Thoracic aorta (tissue), 2 donors: ENCODE data around the gene BICRA. TPM values are rescaled to one million over a fixed set of nuclear protein-coding genes. Genes with fewer than 3 reads are reported as not detected.

Source experiments
- ATAC-seq: fragments of 150-250 bp; one replicate; pipeline ENCODE4 v1.8.0; 2017; ENCODE audit warnings: low read depth; ENCODE audit not compliant: insufficient number of reproducible peaks, low FRiP score
- DNase-seq: peaks from one replicate; pipeline ENCODE4 v3.0.0-alpha.2; 2020; ENCODE audit warnings: low spot score
- H3K27ac ChIP-seq, 2 donors: fragments of 200-600 bp; sonication (generic); 1 replicate in 1 of 2; 2 replicates in 1 of 2; pipeline ENCODE4 v1.5.1; 2016; ENCODE audit warnings: mild to moderate bottlenecking in 2 of 2, moderate library complexity in 2 of 2
- H3K27me3 ChIP-seq: fragments of 200-600 bp; sonication (generic); replicated peaks from 2 replicates; pipeline ENCODE4 v1.6.0; 2016; ENCODE audit warnings: mild to moderate bottlenecking; ENCODE audit not compliant: insufficient read depth
- H3K36me3 ChIP-seq: fragments of 200-600 bp; sonication (generic); one replicate; pipeline ENCODE4 v1.5.1; 2016
- H3K4me1 ChIP-seq, 2 donors: fragments of 200-600 bp; sonication (generic); 1 replicate in 1 of 2; 2 replicates in 1 of 2; pipeline versions ENCODE4 v1.5.1 to v1.6.0; 2016; ENCODE audit warnings: low read depth in 2 of 2, mild to moderate bottlenecking in 1 of 2; ENCODE audit not compliant: control insufficient read depth in 1 of 2
- H3K4me3 ChIP-seq: fragments of 200-600 bp; sonication (generic); 2 replicates; pipeline ENCODE4 v1.5.1; 2016; ENCODE audit warnings: mild to moderate bottlenecking
- H3K9me3 ChIP-seq: fragments of 200-600 bp; sonication (generic); 2 replicates; pipeline ENCODE4 v1.5.1; 2016
- CTCF ChIP-seq: fragments of 200-600 bp; sonication (generic); IDR thresholded peaks from one replicate; pipeline ENCODE4 v1.5.1; 2019; ENCODE audit warnings: antibody characterized with exemption
- total RNA-seq, 2 donors: library from RNA; depleted of rRNA; stranded (reverse); fragments of >200 nt; gene quantifications; one replicate each; pipeline versions ENCODE4 v1.1.0 to v1.2.3, GENCODE V29; 2016

BICRA gene
- total RNA-seq, 2 donors from 2014 or later: 10.8 to 18.4 TPM

GRCh38 chr19:47619763-47620162 is 10.8 kb downstream of the BICRA start:
- H3K36me3 ChIP-seq: no peaks in the 10 kb centered on the region
- H3K9me3 ChIP-seq: no peaks in the 10 kb centered on the region
- DNase-seq: no peak

GRCh38 chr19:47623151-47623920 is 14.4 kb downstream of the BICRA start:
- Histone ChIP-seq H3K27ac (no peak overlapping the region), H3K9me3 (no peaks in the 10 kb centered on the region), H3K4me1 (peaks cover 0 to 9% of the 10 kb centered on the region in 2 donors), H3K36me3 (no peaks in the 10 kb centered on the region), H3K4me3 (no peak overlapping the region), H3K27me3 (no peaks in the 10 kb centered on the region)
- no peak for TF ChIP-seq CTCF
- no peak for DNase-seq
- ATAC-seq: no peak

More at GRCh38 chr19:47619763-47620162, 10.8 kb downstream of the BICRA start:
- H3K4me1 ChIP-seq: peaks cover 0 to 10% of the 10 kb centered on the region in 2 donors
- no peak for TF ChIP-seq CTCF
- H3K27ac ChIP-seq: no peak overlapping the region
- no peak for ATAC-seq
- H3K4me3 ChIP-seq: no peak overlapping the region
- H3K27me3 ChIP-seq: no peaks in the 10 kb centered on the region

- Histone ChIP-seq H3K4me3 (no peak overlapping the region), H3K36me3 (no peaks in the 10 kb centered on the region), H3K27me3 (no peaks in the 10 kb centered on the region), H3K27ac (no peak overlapping the region), H3K4me1 (peaks cover 0 to 5% of the 10 kb centered on the region in 2 donors), H3K9me3 (no peaks in the 10 kb centered on the region)
- DNase-seq (no peak), ATAC-seq (no peak)
- TF ChIP-seq CTCF: no peak
These were observed 15.0 kb downstream of the BICRA start for GRCh38 chr19:47623921-47624391.

- H3K4me1 ChIP-seq: peaks cover 0 to 5% of the 10 kb centered on the region in 2 donors
- H3K27ac ChIP-seq: no peak overlapping the region
- ATAC-seq: no peak
- DNase-seq: no peak
- H3K36me3 ChIP-seq: no peaks in the 10 kb centered on the region
- no peaks in the 10 kb centered on the region for H3K9me3 ChIP-seq
- no peaks in the 10 kb centered on the region for H3K27me3 ChIP-seq
- no peak for TF ChIP-seq CTCF
- no peak overlapping the region for H3K4me3 ChIP-seq
These were observed 16.7 kb downstream of the BICRA start for GRCh38 chr19:47625650-47626049.

- H3K4me1 ChIP-seq: peaks cover 0 to 7% of the 10 kb centered on the region in 2 donors
- DNase-seq (no peak), ATAC-seq (no peak)
- no peak overlapping the region for H3K4me3 ChIP-seq
- H3K9me3 ChIP-seq: no peaks in the 10 kb centered on the region
- no peaks in the 10 kb centered on the region for H3K27me3 ChIP-seq
- no peaks in the 10 kb centered on the region for H3K36me3 ChIP-seq
- no peak for TF ChIP-seq CTCF
- no peak overlapping the region for H3K27ac ChIP-seq
These were observed 17.3 kb downstream of the BICRA start for GRCh38 chr19:47626238-47626637.
